IMR-90 (cell line): ENCODE measurements around the gene ADGRL3. TPM values are rescaled to one million over a fixed set of nuclear protein-coding genes. Genes with fewer than 3 reads are reported as not detected.

Source experiments
- ATAC-seq: fragments of 200-7000 bp; cut with Tn5 transposase; 2 replicates; pipeline ENCODE4 v1.9.1; 2020; ENCODE audit warnings: low read depth, mild to moderate bottlenecking, moderate library complexity
- BruUV-seq: library from RNA; stranded (reverse); fragments of 400-500 nt; replicated peaks from 2 replicates; lab custom pipeline; 2021; lab: Mats Ljungman, UMichigan
- CTCF ChIA-PET: fragments of 300-600 bp; formaldehyde crosslinking; extraction: SDS; loops from one replicate; lab custom pipeline; 2021; ENCODE audit warnings: antibody characterized with exemption; lab: Yijun Ruan, JAX
- POLR2A ChIA-PET: fragments of 300-600 bp; sonication (Branson Sonifier 250); formaldehyde crosslinking; loops from one replicate; lab custom pipeline; 2022; ENCODE audit warnings: antibody characterized with exemption; ENCODE audit not compliant: unreplicated experiment; lab: Charles Lee
- DNase-seq: peaks from one replicate; pipeline ENCODE4 v3.0.0; 2013
- H2AFZ ChIP-seq: replicated peaks from 2 replicates; pipeline ENCODE3; 2013; ENCODE audit warnings: low read length, mild to moderate bottlenecking; ENCODE audit not compliant: poor library complexity
- H2AK5ac ChIP-seq: 2 replicates; pipeline ENCODE4 v1.6.1; 2013; ENCODE audit warnings: low read depth, low read length, inconsistent platforms
- H2AK9ac ChIP-seq: replicated peaks from 2 replicates; pipeline ENCODE3; 2013; ENCODE audit warnings: mild to moderate bottlenecking, low read depth, low read length, moderate library complexity; ENCODE audit not compliant: poor library complexity
- H2BK120ac ChIP-seq: 2 replicates; pipeline ENCODE4 v1.6.1; 2013; ENCODE audit warnings: low read depth, low read length, inconsistent platforms
- H2BK15ac ChIP-seq: 3 replicates; pipeline ENCODE4 v1.6.1; 2013; ENCODE audit warnings: low read depth, low read length, inconsistent platforms
- H2BK20ac ChIP-seq: 2 replicates; pipeline ENCODE4 v1.6.1; 2013; ENCODE audit warnings: low read depth, mild to moderate bottlenecking, inconsistent platforms, low read length, moderate library complexity
- H2BK5ac ChIP-seq: 2 replicates; pipeline ENCODE4 v1.6.1; 2013; ENCODE audit warnings: mild to moderate bottlenecking, low read depth, low read length, inconsistent platforms; ENCODE audit not compliant: poor library complexity, severe bottlenecking
- H3K14ac ChIP-seq: replicated peaks from 2 replicates; pipeline ENCODE4 v1.6.1; 2013; ENCODE audit warnings: low read depth, low read length, inconsistent platforms
- H3K18ac ChIP-seq: 2 replicates; pipeline ENCODE4 v1.6.1; 2013; ENCODE audit warnings: low read depth, low read length, control low read depth
- H3K23ac ChIP-seq: 2 replicates; pipeline ENCODE4 v1.6.1; 2013; ENCODE audit warnings: low read depth, low read length, inconsistent platforms
- H3K27ac ChIP-seq: 2 replicates; pipeline ENCODE4 v1.5.1; 2013; ENCODE audit warnings: mild to moderate bottlenecking, control low read depth, low read length; ENCODE audit not compliant: insufficient read depth
- H3K27me3 ChIP-seq: 2 replicates; pipeline ENCODE4 v1.6.1; 2013; ENCODE audit warnings: low read length; ENCODE audit not compliant: control insufficient read depth, insufficient read depth
- H3K36me3 ChIP-seq: 2 replicates; pipeline ENCODE4 v1.6.1; 2013; ENCODE audit warnings: low read length, mixed read lengths; ENCODE audit not compliant: control insufficient read depth, insufficient read depth
- H3K4ac ChIP-seq: 2 replicates; pipeline ENCODE4 v1.6.1; 2013; ENCODE audit warnings: low read depth, low read length, inconsistent platforms
- H3K4me1 ChIP-seq: 2 replicates; pipeline ENCODE4 v1.6.1; 2013; ENCODE audit warnings: low read length, mixed read lengths; ENCODE audit not compliant: control insufficient read depth, insufficient read depth
- H3K4me2 ChIP-seq: 2 replicates; pipeline ENCODE4 v1.6.1; 2013; ENCODE audit warnings: low read depth, mild to moderate bottlenecking, control low read depth, low read length, moderate library complexity
- H3K4me3 ChIP-seq: 2 replicates; pipeline ENCODE4 v1.5.1; 2013; ENCODE audit warnings: low read depth, mild to moderate bottlenecking, control low read depth, low read length, moderate library complexity; ENCODE audit not compliant: insufficient read depth
- H3K56ac ChIP-seq: 2 replicates; pipeline ENCODE4 v1.6.1; 2013; ENCODE audit warnings: low read length, inconsistent platforms; ENCODE audit not compliant: insufficient read depth; ENCODE audit errors: extremely low read depth
- H3K79me1 ChIP-seq, 2 experiments: 2 replicates each; pipeline ENCODE4 v1.6.1; 2013; ENCODE audit warnings: low read length in 2 of 2, inconsistent platforms in 1 of 2, low read depth in 1 of 2
- H3K9ac ChIP-seq: 2 replicates; pipeline ENCODE4 v1.6.1; 2013; ENCODE audit warnings: low read depth, low read length, control low read depth
- H3K9me1 ChIP-seq: 2 replicates; pipeline ENCODE4 v1.6.1; 2013; ENCODE audit warnings: low read length, inconsistent platforms; ENCODE audit not compliant: insufficient read depth
- H3K9me3 ChIP-seq: 2 replicates; pipeline ENCODE4 v1.6.1; 2013; ENCODE audit warnings: low read length; ENCODE audit not compliant: control insufficient read depth, insufficient read depth
- H4K20me1 ChIP-seq: 2 replicates; pipeline ENCODE4 v1.6.1; 2013; ENCODE audit warnings: low read length, inconsistent platforms; ENCODE audit not compliant: insufficient read depth
- H4K5ac ChIP-seq: 2 replicates; pipeline ENCODE4 v1.6.1; 2013; ENCODE audit warnings: mild to moderate bottlenecking, low read depth, low read length, control low read depth
- H4K8ac ChIP-seq, 2 experiments: 2 replicates each; pipeline ENCODE4 v1.6.1; 2013; ENCODE audit warnings: low read depth in 2 of 2, low read length in 2 of 2, control low read depth in 1 of 2, inconsistent platforms in 1 of 2
- H4K91ac ChIP-seq: 2 replicates; pipeline ENCODE4 v1.6.1; 2013; ENCODE audit warnings: low read depth, low read length, inconsistent platforms; ENCODE audit not compliant: insufficient read depth
- BHLHE40 ChIP-seq: fragments of 150-350 bp; IDR thresholded peaks from 2 replicates; pipeline ENCODE4 v1.6.1; 2016; ENCODE audit warnings: mild to moderate bottlenecking, low read depth, low read length
- CEBPB ChIP-seq: IDR thresholded peaks from 2 replicates; pipeline ENCODE4 v1.6.1; 2012; ENCODE audit warnings: low read depth, low read length, improper control_type of control experiment
- CTCF ChIP-seq: conservative IDR thresholded peaks from 2 replicates; pipeline ENCODE4 v1.5.1; 2012; ENCODE audit warnings: mild to moderate bottlenecking, low read depth, low read length, improper control_type of control experiment
- FOS ChIP-seq: fragments of 150-350 bp; IDR thresholded peaks from 2 replicates; pipeline ENCODE4 v1.6.1; 2016; ENCODE audit warnings: low read depth, low read length
- MAFK ChIP-seq: IDR thresholded peaks from 2 replicates; pipeline ENCODE4 v1.6.1; 2012; ENCODE audit warnings: low read depth, low read length, improper control_type of control experiment
- MXI1 ChIP-seq: IDR thresholded peaks from 2 replicates; pipeline ENCODE4 v1.6.1; 2012; ENCODE audit warnings: low read depth, mild to moderate bottlenecking, low read length, moderate library complexity, borderline replicate concordance
- RAD21 ChIP-seq: IDR thresholded peaks from 2 replicates; pipeline ENCODE4 v1.6.1; 2012; ENCODE audit warnings: low read length, improper control_type of control experiment
- RFX5 ChIP-seq: IDR thresholded peaks from 2 replicates; pipeline ENCODE4 v1.8.0; 2012; ENCODE audit warnings: low read depth, mild to moderate bottlenecking, low read length, moderate library complexity
- SMC3 ChIP-seq: fragments of 150-350 bp; IDR thresholded peaks from 2 replicates; pipeline ENCODE4 v1.6.1; 2016; ENCODE audit warnings: low read depth, mild to moderate bottlenecking, antibody characterized with exemption, low read length, moderate library complexity
- WGBS, 2 experiments: methylation state at CpG; one replicate each; pipeline versions ENCODE4 v1.1.5 to v1.1.7; 2013; ENCODE audit warnings: missing lambda C conversion rate in 2 of 2; ENCODE audit not compliant: insufficient read length in 1 of 2; ENCODE audit errors: extremely low coverage in 2 of 2; 5-methylcytosine and 5-hydroxymethylcytosine counted together
- dilution Hi-C: fragments of 300-500 bp; cut with HindIII; formaldehyde crosslinking; loops from one replicate; pipeline ENCODE4 v1.14.3; 2018; ENCODE audit warnings: low sequenced_read_pairs; ENCODE audit not compliant: unreplicated experiment
- in situ Hi-C: fragments of 300-500 bp; cut with MboI; formaldehyde crosslinking; loops from 3 replicates; pipeline ENCODE4 v1.14.3; 2019; ENCODE audit warnings: low sequenced_read_pairs, inconsistent platforms, mixed read lengths
- intact Hi-C: fragments of 100-400 bp; cut with micrococcal nuclease; formaldehyde crosslinking; loops from 2 replicates; pipeline ENCODE4 v1.10.0; 2022
- polyA plus RNA-seq, 3 experiments: library from polyadenylated mRNA; depleted of rRNA; stranded (reverse); fragments of >200 nt; gene quantifications; 2 replicates each; pipeline ENCODE4 v1.2.3, GENCODE V29; 2012; ENCODE audit warnings: low replicate concordance in 1 of 3
- total RNA-seq: library from RNA; depleted of rRNA; stranded (reverse); fragments of >200 nt; gene quantifications from 2 replicates; pipeline ENCODE4 v1.2.3, GENCODE V29; 2012

ADGRL3 gene
- total and polyA plus RNA-seq, 2 of the 4 experiments (the other 2 are of a cell fraction): 0.46 to 2.5 TPM

GRCh38 chr4:61933527-61933926, 733.4 kb downstream of the ADGRL3 start:
- intact Hi-C loops: no loop called here
- H3K9me3 ChIP-seq: no peaks in the 10 kb centered on the region
- H3K4me1 ChIP-seq: no peaks in the 10 kb centered on the region
- H4K8ac ChIP-seq: no peak overlapping the region
- H3K4ac ChIP-seq: no peak overlapping the region
- in situ Hi-C loops: no loop called here
- TF ChIP-seq RAD21 (no peak), MXI1 (no peak), FOS (no peak), CTCF (no peak), CEBPB (no peak), BHLHE40 (no peak), MAFK (no peak), RFX5 (no peak), SMC3 (no peak)
- BruUV-seq: no TSS peak
- no peak overlapping the region for H2AFZ ChIP-seq
- POLR2A ChIA-PET: no interaction called here
- CTCF ChIA-PET: no interaction called here
- H4K20me1 ChIP-seq: no peaks in the 10 kb centered on the region
- ATAC-seq (no peak), DNase-seq (no peak)
- no peaks in the 10 kb centered on the region for H3K27me3 ChIP-seq
- no peak overlapping the region for H4K5ac ChIP-seq
- no peaks in the 10 kb centered on the region for H3K9me1 ChIP-seq
- no peak overlapping the region for H2AK9ac ChIP-seq
- H3K18ac ChIP-seq: no peak overlapping the region
- no peak overlapping the region for H2AK5ac ChIP-seq
- no peak overlapping the region for H4K91ac ChIP-seq
- H2BK5ac ChIP-seq: no peak overlapping the region
- no peak overlapping the region for H3K4me2 ChIP-seq
- no peak overlapping the region for H3K27ac ChIP-seq
- H3K23ac ChIP-seq: no peak overlapping the region
- H2BK120ac ChIP-seq: no peak overlapping the region
- H2BK15ac ChIP-seq: no peak overlapping the region
- WGBS, 2 experiments: no CpG with 5 or more reads among the region's 1 CpG
- no peak overlapping the region for H3K14ac ChIP-seq
- H2BK20ac ChIP-seq: no peak overlapping the region
- H3K56ac ChIP-seq: no peak overlapping the region
- no peak overlapping the region for H3K9ac ChIP-seq
- H3K79me1 ChIP-seq: no peaks in the 10 kb centered on the region
- no peaks in the 10 kb centered on the region for H3K36me3 ChIP-seq
- no peak overlapping the region for H3K4me3 ChIP-seq
- dilution Hi-C loops: no loop called here
